Cardiac fibroblast (primary cell): ENCODE data around the gene APOL6.
"Not testable (repeated sequence)": the region's sequence is repeated elsewhere in the genome, so short reads cannot be mapped to it uniquely, and the experiment has no call there.

ENCODE experiments used
- DNase-seq, 2 donors: peaks; one replicate each; pipeline versions ENCODE4 v3.0.0 to v3.0.0-alpha.2; 2010; ENCODE audit warnings: low read depth in 2 of 2
- H3K4me3 ChIP-seq, 2 donors: replicated peaks in 1 of 2; 1 replicate in 1 of 2; 2 replicates in 1 of 2; pipeline ENCODE4 v1.5.1; 2011; ENCODE audit warnings: low read depth in 2 of 2, low read length in 2 of 2, mild to moderate bottlenecking in 2 of 2, moderate library complexity in 1 of 2
- CTCF ChIP-seq: IDR thresholded peaks from one replicate; pipeline ENCODE4 v1.5.1; 2011; ENCODE audit warnings: low read depth, mild to moderate bottlenecking, low read length, inconsistent platforms

Gene APOL6

GRCh38 chr22:35657571-35658312, 9.5 kb downstream of the APOL6 start:
- DNase-seq, result no peak
- no peak overlapping the region for H3K4me3 ChIP-seq
- TF ChIP-seq CTCF, result no peak

GRCh38 chr22:35660291-35661127, 12.3 kb downstream of the APOL6 start:
- peak in 1 of 2 donors; percentile 50 for DNase-seq
- H3K4me3 ChIP-seq, result no peak overlapping the region
- no peak for TF ChIP-seq CTCF

- peak in 1 of 2 donors; percentile 69 for DNase-seq
- TF ChIP-seq CTCF, result no peak
- no peak overlapping the region for H3K4me3 ChIP-seq
Observed at GRCh38 chr22:35661464-35661863, 13.2 kb downstream of the APOL6 start.

GRCh38 chr22:35662914-35663313, 14.7 kb downstream of the APOL6 start:
- H3K4me3 ChIP-seq, result no peak overlapping the region
- DNase-seq, result no peak
- TF ChIP-seq CTCF, result no peak

GRCh38 chr22:35663371-35663770, 15.1 kb downstream of the APOL6 start:
- no peak for TF ChIP-seq CTCF
- peak overlapping the region in 1 of 2 donors; percentile 35 for H3K4me3 ChIP-seq
- DNase-seq, result peak; percentile 35 to 55

- TF ChIP-seq CTCF, result no peak
- no peak for DNase-seq
- H3K4me3 ChIP-seq, result no peak overlapping the region
Observed at GRCh38 chr22:35664955-35665587, 16.8 kb downstream of the APOL6 start.

GRCh38 chr22:35666699-35667098, 18.5 kb downstream of the APOL6 start:
- not testable (repeated sequence) for DNase-seq, H3K4me3 ChIP-seq
